ENCODE results near the gene PERM1. TPM values are rescaled to one million over a fixed set of nuclear protein-coding genes. Genes with fewer than 3 reads are reported as not detected.

Gene PERM1
- total and polyA plus RNA-seq, 4 donors, result under 0.01 to 0.06 TPM; not detected in 2

DNA sequence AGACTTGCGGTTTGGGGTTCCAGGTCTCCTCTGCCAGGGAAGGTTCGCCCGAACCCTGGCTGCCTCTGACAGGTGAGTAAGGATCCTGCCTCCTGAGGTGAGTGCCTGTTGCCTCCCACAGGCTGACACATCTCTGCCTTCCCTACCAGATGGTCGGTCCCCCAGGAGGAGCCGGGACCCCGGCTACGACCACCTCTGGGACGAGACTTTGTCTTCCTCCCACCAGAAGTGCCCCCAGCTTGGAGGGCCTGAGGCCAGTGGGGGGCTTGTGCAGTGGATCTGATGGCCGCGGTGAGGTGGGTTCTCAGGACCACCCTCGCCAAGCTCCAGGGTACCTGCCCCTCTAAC is 7.6 kb downstream of the PERM1 start (continued):
- TF ChIP-seq, protein P1, sequence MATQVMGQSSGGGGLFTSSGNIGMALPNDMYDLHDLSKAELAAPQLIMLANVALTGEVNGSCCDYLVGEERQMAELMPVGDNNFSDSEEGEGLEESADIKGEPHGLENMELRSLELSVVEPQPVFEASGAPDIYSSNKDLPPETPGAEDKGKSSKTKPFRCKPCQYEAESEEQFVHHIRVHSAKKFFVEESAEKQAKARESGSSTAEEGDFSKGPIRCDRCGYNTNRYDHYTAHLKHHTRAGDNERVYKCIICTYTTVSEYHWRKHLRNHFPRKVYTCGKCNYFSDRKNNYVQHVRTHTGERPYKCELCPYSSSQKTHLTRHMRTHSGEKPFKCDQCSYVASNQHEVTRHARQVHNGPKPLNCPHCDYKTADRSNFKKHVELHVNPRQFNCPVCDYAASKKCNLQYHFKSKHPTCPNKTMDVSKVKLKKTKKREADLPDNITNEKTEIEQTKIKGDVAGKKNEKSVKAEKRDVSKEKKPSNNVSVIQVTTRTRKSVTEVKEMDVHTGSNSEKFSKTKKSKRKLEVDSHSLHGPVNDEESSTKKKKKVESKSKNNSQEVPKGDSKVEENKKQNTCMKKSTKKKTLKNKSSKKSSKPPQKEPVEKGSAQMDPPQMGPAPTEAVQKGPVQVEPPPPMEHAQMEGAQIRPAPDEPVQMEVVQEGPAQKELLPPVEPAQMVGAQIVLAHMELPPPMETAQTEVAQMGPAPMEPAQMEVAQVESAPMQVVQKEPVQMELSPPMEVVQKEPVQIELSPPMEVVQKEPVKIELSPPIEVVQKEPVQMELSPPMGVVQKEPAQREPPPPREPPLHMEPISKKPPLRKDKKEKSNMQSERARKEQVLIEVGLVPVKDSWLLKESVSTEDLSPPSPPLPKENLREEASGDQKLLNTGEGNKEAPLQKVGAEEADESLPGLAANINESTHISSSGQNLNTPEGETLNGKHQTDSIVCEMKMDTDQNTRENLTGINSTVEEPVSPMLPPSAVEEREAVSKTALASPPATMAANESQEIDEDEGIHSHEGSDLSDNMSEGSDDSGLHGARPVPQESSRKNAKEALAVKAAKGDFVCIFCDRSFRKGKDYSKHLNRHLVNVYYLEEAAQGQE (IDR thresholded peaks at IDR 0.05), result no peak

DNA sequence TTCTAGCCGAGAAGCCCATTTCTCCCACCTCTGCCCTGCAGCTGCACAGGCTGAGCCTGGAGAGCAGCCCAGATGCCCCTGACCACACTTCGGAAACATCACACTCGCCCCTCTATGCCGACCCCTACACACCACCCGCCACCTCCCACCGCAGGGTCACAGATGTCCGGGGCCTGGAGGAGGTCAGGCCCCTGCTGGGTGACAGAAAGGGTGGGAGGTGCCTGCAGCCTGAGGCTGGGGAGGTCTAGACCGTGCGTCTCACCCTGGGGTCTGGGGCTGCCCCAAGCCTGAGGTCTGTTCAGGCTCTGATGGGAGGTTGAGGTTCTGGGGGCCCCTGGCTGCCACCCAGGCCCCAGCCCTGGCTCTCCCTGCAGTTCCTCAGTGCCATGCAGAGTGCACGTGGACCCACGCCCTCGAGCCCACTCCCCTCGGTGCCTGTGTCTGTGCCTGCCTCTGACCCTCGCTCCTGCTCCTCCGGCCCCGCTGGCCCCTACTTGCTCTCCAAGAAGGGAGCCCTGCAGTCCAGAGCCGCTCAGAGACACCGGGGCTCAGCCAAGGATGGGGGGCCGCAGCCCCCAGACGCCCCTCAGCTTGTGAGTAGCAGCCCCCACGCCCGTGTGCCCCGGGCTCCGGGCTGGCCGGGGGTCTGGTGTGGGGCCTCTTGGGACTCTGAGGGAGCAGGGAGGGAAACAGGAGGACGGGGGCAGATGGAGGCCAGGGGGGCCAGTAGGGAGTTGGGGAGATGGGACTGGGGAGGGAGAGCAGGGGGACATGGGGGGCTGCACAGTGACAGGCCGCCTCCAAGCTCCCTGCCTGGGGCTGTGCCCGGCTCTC is 8.2 kb downstream of the PERM1 start:
- H3K9ac ChIP-seq (ENCODE audit: low read depth in 1 of 2, low read length in 2 of 2), result no peak overlapping the region
- WGBS, result 83% methylated on average over 28 of the region's 28 CpGs
- no peaks in the 10 kb centered on the region for H3K36me3 ChIP-seq (ENCODE audit: control insufficient read depth in 4 of 4, insufficient read depth in 3 of 4, low read depth in 1 of 4, low read length in 3 of 4)
- H3K9me3 ChIP-seq (ENCODE audit: control insufficient read depth in 4 of 4, low read length in 3 of 4), result no peaks in the 10 kb centered on the region
- no peak for DNase-seq (ENCODE audit: low spot score)
- H3K27ac ChIP-seq (ENCODE audit: low read depth in 1 of 2, low read length in 2 of 2), result no peak overlapping the region
- TF ChIP-seq, protein P2, sequence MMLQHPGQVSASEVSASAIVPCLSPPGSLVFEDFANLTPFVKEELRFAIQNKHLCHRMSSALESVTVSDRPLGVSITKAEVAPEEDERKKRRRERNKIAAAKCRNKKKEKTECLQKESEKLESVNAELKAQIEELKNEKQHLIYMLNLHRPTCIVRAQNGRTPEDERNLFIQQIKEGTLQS (IDR thresholded peaks at IDR 0.05), result no peak
- TF ChIP-seq NR2F2 (IDR thresholded peaks at IDR 0.05) (no peak), RXRA (IDR thresholded peaks at IDR 0.05) (no peak), TAF1 (conservative IDR thresholded peaks at IDR 0.05) (no peak), FOXA2 (IDR thresholded peaks at IDR 0.05) (no peak), SP1 (IDR thresholded peaks at IDR 0.05) (no peak), YY1 (IDR thresholded peaks at IDR 0.05) (no peak), JUND (IDR thresholded peaks at IDR 0.05) (no peak), HNF4A (conservative IDR thresholded peaks at IDR 0.05) (no peak), GABPA (IDR thresholded peaks at IDR 0.05 in 1 of 2, conservative IDR thresholded peaks at IDR 0.05 in 1 of 2) (no peak), FOXA1 (IDR thresholded peaks at IDR 0.05) (no peak), HNF4G (IDR thresholded peaks at IDR 0.05) (no peak), RAD21 (IDR thresholded peaks at IDR 0.05) (no peak), EGR1 (IDR thresholded peaks at IDR 0.05; ENCODE audit: low read depth in 2 of 2) (no peak)
- TF ChIP-seq, protein P3, sequence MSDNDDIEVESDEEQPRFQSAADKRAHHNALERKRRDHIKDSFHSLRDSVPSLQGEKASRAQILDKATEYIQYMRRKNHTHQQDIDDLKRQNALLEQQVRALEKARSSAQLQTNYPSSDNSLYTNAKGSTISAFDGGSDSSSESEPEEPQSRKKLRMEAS (IDR thresholded peaks at IDR 0.05), result no peak
- TF ChIP-seq, protein P4, sequence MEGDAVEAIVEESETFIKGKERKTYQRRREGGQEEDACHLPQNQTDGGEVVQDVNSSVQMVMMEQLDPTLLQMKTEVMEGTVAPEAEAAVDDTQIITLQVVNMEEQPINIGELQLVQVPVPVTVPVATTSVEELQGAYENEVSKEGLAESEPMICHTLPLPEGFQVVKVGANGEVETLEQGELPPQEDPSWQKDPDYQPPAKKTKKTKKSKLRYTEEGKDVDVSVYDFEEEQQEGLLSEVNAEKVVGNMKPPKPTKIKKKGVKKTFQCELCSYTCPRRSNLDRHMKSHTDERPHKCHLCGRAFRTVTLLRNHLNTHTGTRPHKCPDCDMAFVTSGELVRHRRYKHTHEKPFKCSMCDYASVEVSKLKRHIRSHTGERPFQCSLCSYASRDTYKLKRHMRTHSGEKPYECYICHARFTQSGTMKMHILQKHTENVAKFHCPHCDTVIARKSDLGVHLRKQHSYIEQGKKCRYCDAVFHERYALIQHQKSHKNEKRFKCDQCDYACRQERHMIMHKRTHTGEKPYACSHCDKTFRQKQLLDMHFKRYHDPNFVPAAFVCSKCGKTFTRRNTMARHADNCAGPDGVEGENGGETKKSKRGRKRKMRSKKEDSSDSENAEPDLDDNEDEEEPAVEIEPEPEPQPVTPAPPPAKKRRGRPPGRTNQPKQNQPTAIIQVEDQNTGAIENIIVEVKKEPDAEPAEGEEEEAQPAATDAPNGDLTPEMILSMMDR (IDR thresholded peaks at IDR 0.05; ENCODE audit: low read depth, low read length, missing input control), result no peak
- peaks cover 0 to 6% (median under 1%) of the 10 kb centered on the region in 4 donors for H3K4me1 ChIP-seq (ENCODE audit: control insufficient read depth in 4 of 4, insufficient read depth in 4 of 4, low read length in 3 of 4)
- peaks cover 0 to 26% (median 2%) of the 10 kb centered on the region in 4 donors for H3K27me3 ChIP-seq (ENCODE audit: control insufficient read depth in 4 of 4, insufficient read depth in 4 of 4, low read length in 3 of 4)
- no peak overlapping the region for H3K4me3 ChIP-seq (ENCODE audit: low read depth in 1 of 3, low read length in 3 of 3)

All from liver (tissue), 9 donors.